SK-N-SH (cell line): ENCODE data around the gene EFS. TPM values are rescaled to one million over a fixed set of nuclear protein-coding genes. Genes with fewer than 3 reads are reported as not detected.

ENCODE experiments used
- CTCF ChIA-PET: fragments of 300-600, 350-600 bp; formaldehyde crosslinking; extraction: SDS; loops from one replicate; lab custom pipeline; 2021; lab: Yijun Ruan, JAX
- POLR2A ChIA-PET: fragments of 350-600 bp; sonication (Branson Sonifier 250); formaldehyde crosslinking; extraction: SDS; loops from one replicate; lab custom pipeline; 2020; ENCODE audit warnings: antibody characterized with exemption, inconsistent platforms; lab: Yijun Ruan, JAX
- DNase-seq: peaks from one replicate; pipeline ENCODE4 v3.0.0; 2012
- H2AFZ ChIP-seq: fragments of 200-600 bp; sonication (generic); 2 replicates; pipeline ENCODE4 v1.8.1; 2016; ENCODE audit warnings: antibody characterized with exemption, mild to moderate bottlenecking, low read depth
- H3F3A ChIP-seq: fragments of 200-600 bp; sonication (generic); replicated peaks from 2 replicates; pipeline ENCODE3; 2016; ENCODE audit warnings: antibody characterized with exemption, mild to moderate bottlenecking; ENCODE audit not compliant: insufficient read depth
- H3K27ac ChIP-seq, 2 experiments: fragments of 200-500 bp in 1 of 2; fragments of 200-600 bp in 1 of 2; sonication (Bioruptor generic) in 1 of 2; sonication (generic), shearing (Covaris generic) in 1 of 2; 2 replicates each; pipeline versions ENCODE4 v1.5.1 to v1.6.1; 2014 to 2016; ENCODE audit warnings: low read depth in 2 of 2, inconsistent platforms in 1 of 2, low read length in 1 of 2, mild to moderate bottlenecking in 1 of 2, mixed read lengths in 1 of 2
- H3K27me3 ChIP-seq: fragments of 200-600 bp; sonication (generic), shearing (Covaris generic); 2 replicates; pipeline ENCODE4 v1.6.1; 2016; ENCODE audit warnings: mixed run types; ENCODE audit not compliant: insufficient read depth
- H3K36me3 ChIP-seq, 2 experiments: fragments of 200-500 bp in 1 of 2; fragments of 200-600 bp in 1 of 2; sonication (Bioruptor generic) in 1 of 2; sonication (generic) in 1 of 2; replicated peaks in 1 of 2; 2 replicates each; pipeline versions ENCODE3 to v1.5.1; 2014 to 2016; ENCODE audit warnings: low read length in 1 of 2, mild to moderate bottlenecking in 1 of 2; ENCODE audit not compliant: insufficient read depth in 2 of 2, control insufficient read depth in 1 of 2
- H3K4me1 ChIP-seq, 2 experiments: fragments of 200-500 bp in 1 of 2; fragments of 200-600 bp in 1 of 2; sonication (Bioruptor generic) in 1 of 2; sonication (generic), shearing (Covaris generic) in 1 of 2; 2 replicates each; pipeline versions ENCODE4 v1.5.1 to v1.6.1; 2014 to 2016; ENCODE audit warnings: low read depth in 1 of 2, low read length in 1 of 2, mixed run types in 1 of 2; ENCODE audit not compliant: insufficient read depth in 2 of 2, control insufficient read depth in 1 of 2
- H3K4me2 ChIP-seq: fragments of 200-600 bp; sonication (generic), shearing (Covaris generic); 2 replicates; pipeline ENCODE4 v1.6.1; 2017; ENCODE audit warnings: mixed run types
- H3K4me3 ChIP-seq, 2 experiments: fragments of 200-500 bp in 1 of 2; fragments of 200-600 bp in 1 of 2; sonication (Bioruptor generic) in 1 of 2; sonication (generic), shearing (Covaris generic) in 1 of 2; 2 replicates each; pipeline versions ENCODE4 v1.5.1 to v1.8.1; 2014 to 2016; ENCODE audit warnings: low read depth in 2 of 2, inconsistent platforms in 1 of 2, low read length in 1 of 2, mild to moderate bottlenecking in 1 of 2, mixed read lengths in 1 of 2, moderate library complexity in 1 of 2
- H3K79me2 ChIP-seq: fragments of 200-600 bp; sonication (generic); 2 replicates; pipeline ENCODE4 v1.8.1; 2017; ENCODE audit warnings: mild to moderate bottlenecking; ENCODE audit not compliant: insufficient read depth
- H3K9ac ChIP-seq: fragments of 200-600 bp; sonication (generic); 2 replicates; pipeline ENCODE4 v1.6.1; 2017; ENCODE audit warnings: mixed run types
- H3K9me2 ChIP-seq: fragments of 200-600 bp; sonication (generic); 2 replicates; pipeline ENCODE4 v1.6.1; 2017; ENCODE audit warnings: mixed run types
- H3K9me3 ChIP-seq: fragments of 200-600 bp; sonication (generic); 2 replicates; pipeline ENCODE4 v1.6.1; 2017; ENCODE audit warnings: mixed run types, mild to moderate bottlenecking, moderate library complexity
- H4K20me1 ChIP-seq: fragments of 200-600 bp; sonication (generic); 2 replicates; pipeline ENCODE4 v1.6.1; 2017; ENCODE audit warnings: mild to moderate bottlenecking, mixed run types; ENCODE audit not compliant: insufficient read depth
- CHD2 ChIP-seq: fragments of 150-350 bp; IDR thresholded peaks from 2 replicates; pipeline ENCODE4 v1.6.1; 2018; ENCODE audit warnings: low read length; ENCODE audit not compliant: partially characterized antibody
- ELF1 ChIP-seq: IDR thresholded peaks from 2 replicates; pipeline ENCODE4 v1.4.0; 2012
- EZH2phosphoT487 ChIP-seq: fragments of 200-600 bp; sonication (generic); IDR thresholded peaks from 2 replicates; pipeline ENCODE4 v1.6.1; 2017; ENCODE audit warnings: low read depth, mixed run types, mild to moderate bottlenecking, antibody characterized with exemption, moderate library complexity, borderline replicate concordance
- FOXJ3 ChIP-seq: sonication (generic); formaldehyde crosslinking; IDR thresholded peaks from 2 replicates; pipeline ENCODE4 v1.5.1; 2020; ENCODE audit warnings: mild to moderate bottlenecking, missing genetic modification reagents
- GABPA ChIP-seq: IDR thresholded peaks from 2 replicates; pipeline ENCODE4 v1.4.0; 2012; ENCODE audit warnings: low read depth, mild to moderate bottlenecking
- MXI1 ChIP-seq: IDR thresholded peaks from 2 replicates; pipeline ENCODE4 v1.6.1; 2012; ENCODE audit warnings: mild to moderate bottlenecking, low read depth, low read length, improper control_type of control experiment
- POLR2AphosphoS5 ChIP-seq: IDR thresholded peaks from 2 replicates; pipeline ENCODE4 v1.6.1; 2012; ENCODE audit warnings: low read depth, low read length
- RCOR1 ChIP-seq: fragments of 150-350 bp; IDR thresholded peaks from 2 replicates; pipeline ENCODE4 v1.6.1; 2017; ENCODE audit warnings: antibody characterized with exemption, low read length
- TAF1 ChIP-seq: IDR thresholded peaks from 2 replicates; pipeline ENCODE4 v1.6.1; 2012; ENCODE audit warnings: low read depth, mild to moderate bottlenecking, low read length, moderate library complexity, borderline replicate concordance
- TCF12 ChIP-seq: IDR thresholded peaks from 2 replicates; pipeline ENCODE4 v1.4.0; 2012
- USF1 ChIP-seq: IDR thresholded peaks from 2 replicates; pipeline ENCODE4 v1.4.0; 2012; ENCODE audit warnings: low read depth, borderline replicate concordance
- WGBS: methylation state at CpG from one replicate; pipeline ENCODE4 v1.1.6; 2017; ENCODE audit warnings: low lambda C conversion rate; 5-methylcytosine and 5-hydroxymethylcytosine counted together
- polyA plus RNA-seq, 3 experiments: library from polyadenylated mRNA; depleted of rRNA; stranded (reverse); fragments of >200 nt; gene quantifications; 2 replicates each; pipeline ENCODE4 v1.2.3, GENCODE V29; 2012

The EFS gene
- polyA plus RNA-seq, 1 of the 3 experiments (the other 2 are of a cell fraction): 4.4 TPM

- TF ChIP-seq MXI1 (peak; percentile 49; the same call in 1 of the 2 replicates), EZH2phosphoT487 (no peak), FOXJ3 (CRISPR knock-in tag) (no peak), TCF12 (no peak)
Observed at GRCh38 chr14:23366426-23366921, 1.5 kb upstream of the EFS start (continued).

- peak overlapping the region; percentile 43 to 57; a peak in 3 of 4 replicates for H3K4me3 ChIP-seq
Observed at GRCh38 chr14:23365732-23366425, 907 bp upstream of the EFS start.

More at GRCh38 chr14:23365732-23366425, 907 bp upstream of the EFS start:
- H4K20me1 ChIP-seq: no peaks in the 10 kb centered on the region
- peak overlapping the region in 1 of 2 experiments; percentile 92; a peak in 2 of 4 replicates for H3K27ac ChIP-seq
- H3K9me2 ChIP-seq: no peaks in the 10 kb centered on the region
- DNase-seq: peak; percentile 90
- peak overlapping the region; percentile 79 for H3K4me2 ChIP-seq
- H3K36me3 ChIP-seq: no peaks in the 10 kb centered on the region
- H3K27me3 ChIP-seq: peaks cover under 1% of the 10 kb centered on the region; the same call in 1 of the 2 replicates
- 8% methylated on average over 28 of the region's 51 CpGs for WGBS
- H3K9me3 ChIP-seq: no peaks in the 10 kb centered on the region
- H3F3A ChIP-seq: no peaks in the 10 kb centered on the region
- H3K79me2 ChIP-seq: peaks cover 6% of the 10 kb centered on the region; the same call in 1 of the 2 replicates
- H3K4me1 ChIP-seq: peaks cover 0 to 16% of the 10 kb centered on the region in 2 experiments; a peak in 2 of 4 replicates
- ChIA-PET POLR2A (interaction anchor here (0.7 to 5.6 kb wide), 10 partner anchors 9 to 89 kb away, joined by 3 to 45 read pairs (median 6); partner anchors contain the start of genes PABPN1 and SLC22A17), CTCF (interaction anchor here (1.0 to 6.6 kb wide), 9 partner anchors 12 to 59 kb away, joined by 3 to 46 read pairs (median 4); partner anchors contain the start of genes BCL2L2 and SLC22A17)
- peak overlapping the region; percentile 66; the same call in 1 of the 2 replicates for H3K9ac ChIP-seq
- no peak overlapping the region; the same call in 1 of the 2 replicates for H2AFZ ChIP-seq
- TF ChIP-seq USF1: no peak
- TF ChIP-seq GABPA: no peak
- peak; percentile 45 for TF ChIP-seq TAF1
- TF ChIP-seq FOXJ3 (CRISPR knock-in tag): 0 out of 2 replicates have a peak, but pooled peaks have one; percentile 16
- no peak for TF ChIP-seq EZH2phosphoT487
- TF ChIP-seq POLR2AphosphoS5: peak; percentile 85
- no peak for TF ChIP-seq ELF1
- TF ChIP-seq RCOR1: 0 out of 2 replicates have a peak, but pooled peaks have one; percentile 14
- TF ChIP-seq CHD2: peak; percentile 22
